Measurements from ENCODE around the gene VCPKMT.
"Not testable (repeated sequence)": the region's sequence is repeated elsewhere in the genome, so short reads cannot be mapped to it uniquely, and the experiment has no call there.

VCPKMT gene

DNA sequence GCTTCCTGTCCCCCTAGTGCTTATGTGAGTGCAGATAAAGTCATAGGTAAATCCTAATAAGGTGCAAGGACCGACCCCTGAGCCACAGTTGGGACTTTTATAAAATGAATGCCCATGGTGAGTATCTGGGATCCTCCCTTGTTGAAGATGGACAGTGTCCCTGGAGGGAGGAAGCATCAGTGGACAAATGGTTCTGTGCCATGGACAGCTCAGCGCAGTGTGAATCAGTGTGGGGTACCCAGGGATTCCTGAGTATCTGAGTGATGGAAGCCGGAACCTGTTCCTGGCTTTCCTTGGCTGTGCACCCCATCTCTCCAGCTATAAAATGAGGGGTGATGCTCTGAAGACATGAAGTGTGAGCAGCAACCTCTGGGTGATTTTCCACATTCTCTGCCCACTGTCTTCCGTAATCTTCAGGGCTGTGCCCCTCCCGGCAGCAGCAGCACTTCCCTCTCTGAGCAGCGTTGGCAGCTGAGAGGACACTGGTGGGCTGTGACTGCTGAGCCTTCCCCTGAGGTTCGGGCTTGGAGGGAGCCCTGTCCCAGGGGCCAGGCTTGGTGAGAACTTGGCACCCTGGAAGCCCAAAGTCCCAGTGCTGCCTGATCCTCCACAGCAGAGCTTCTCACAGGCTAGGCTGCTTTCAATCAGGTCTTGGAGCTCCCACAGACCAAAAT is 25.0 kb downstream of the VCPKMT start:
- no peak for DNase-seq

DNA sequence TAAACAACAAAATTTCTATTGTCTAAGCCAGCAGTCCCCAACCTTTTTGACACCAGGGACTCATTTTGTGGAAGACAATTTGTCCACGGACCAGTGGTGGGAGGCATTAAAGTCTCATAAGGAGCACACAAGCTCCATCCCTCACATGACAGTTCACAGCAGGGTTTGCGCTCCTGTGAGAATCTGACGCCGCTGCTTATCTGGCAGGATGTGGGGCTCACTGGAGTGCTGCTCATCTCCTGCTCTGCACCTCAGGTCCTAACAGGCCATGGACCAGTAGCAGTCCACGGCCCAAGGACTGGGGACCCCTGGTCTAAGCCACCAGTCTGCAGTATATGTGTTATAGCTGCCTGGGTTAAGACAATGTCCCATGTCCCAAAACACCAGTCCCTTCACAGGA is 27.2 kb downstream of the VCPKMT start:
- DNase-seq: no peak

DNA sequence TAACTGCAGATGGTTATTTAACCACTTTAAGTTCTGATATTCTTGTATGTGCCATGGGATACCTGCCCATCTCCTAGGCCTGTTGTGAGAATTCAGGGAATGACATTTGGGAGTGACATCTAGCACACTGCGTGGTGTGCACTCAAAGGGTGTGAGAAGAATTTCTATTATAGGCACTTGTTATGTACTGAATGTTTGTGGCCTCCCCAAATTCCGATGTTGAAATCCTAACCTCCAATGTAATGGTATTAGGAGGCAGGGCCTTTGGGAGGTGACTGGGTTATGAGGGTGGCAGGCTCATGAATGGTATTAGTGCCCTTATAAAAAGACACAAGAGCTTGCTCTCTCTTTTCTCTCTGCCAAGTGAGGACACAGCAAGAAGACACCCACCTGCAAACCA is 27.6 kb downstream of the VCPKMT start:
- DNase-seq: no peak

DNA sequence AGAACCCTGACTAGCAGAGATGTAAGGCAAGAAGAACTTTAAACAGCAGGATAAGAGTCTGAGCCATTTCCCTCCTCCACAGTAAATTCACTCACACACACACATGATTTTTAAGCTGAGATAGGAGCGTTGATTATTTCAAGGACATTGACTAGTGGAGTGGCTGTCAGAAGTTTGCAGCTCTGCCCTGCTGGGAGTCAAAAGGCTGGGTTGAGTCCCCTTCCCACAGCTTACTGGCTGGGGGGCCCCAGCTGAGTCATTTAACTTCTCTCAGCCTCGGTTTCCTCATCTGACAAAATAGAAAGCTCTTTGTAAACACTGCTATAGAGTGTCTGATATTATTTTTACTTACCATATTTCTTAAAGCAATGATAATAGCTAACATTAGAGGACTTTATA is 28.3 kb downstream of the VCPKMT start:
- DNase-seq: no peak

DNA sequence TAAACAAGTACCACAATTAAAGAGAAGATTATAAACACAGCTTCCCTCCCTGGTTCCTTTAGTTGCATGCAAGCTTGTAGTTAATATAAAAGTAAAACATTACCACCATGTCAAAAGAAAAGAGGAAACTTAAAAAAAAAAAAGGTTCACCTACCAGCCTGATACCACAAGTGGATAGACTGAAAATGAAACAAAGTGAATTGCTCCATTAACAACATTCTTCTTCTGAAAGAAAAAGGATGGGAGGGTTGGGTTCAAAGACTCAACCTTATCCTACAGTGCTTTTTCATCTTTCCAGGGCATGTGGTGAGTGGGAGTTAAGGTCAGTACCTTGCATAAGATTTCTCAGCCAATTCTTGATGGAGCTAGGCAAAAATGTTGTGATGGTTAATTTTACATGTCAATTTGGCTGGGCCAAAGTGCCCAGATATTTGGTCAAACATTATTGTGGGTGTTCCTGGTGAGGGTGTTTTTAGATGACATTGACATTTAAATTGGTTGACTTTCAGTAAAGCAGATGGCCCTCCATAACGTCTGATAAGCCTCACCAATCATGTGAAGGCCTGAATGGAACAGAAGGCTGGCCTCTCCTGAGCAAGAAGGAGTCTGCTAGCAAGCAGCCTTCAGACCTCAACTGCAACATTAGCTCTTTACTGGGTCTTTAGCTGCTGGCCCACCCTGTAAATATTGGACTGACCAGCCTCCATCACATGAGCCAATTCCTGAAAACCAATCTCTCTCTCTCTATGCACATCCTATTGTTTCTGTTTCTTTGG is 28.8 kb downstream of the VCPKMT start:
- DNase-seq: no peak

DNA sequence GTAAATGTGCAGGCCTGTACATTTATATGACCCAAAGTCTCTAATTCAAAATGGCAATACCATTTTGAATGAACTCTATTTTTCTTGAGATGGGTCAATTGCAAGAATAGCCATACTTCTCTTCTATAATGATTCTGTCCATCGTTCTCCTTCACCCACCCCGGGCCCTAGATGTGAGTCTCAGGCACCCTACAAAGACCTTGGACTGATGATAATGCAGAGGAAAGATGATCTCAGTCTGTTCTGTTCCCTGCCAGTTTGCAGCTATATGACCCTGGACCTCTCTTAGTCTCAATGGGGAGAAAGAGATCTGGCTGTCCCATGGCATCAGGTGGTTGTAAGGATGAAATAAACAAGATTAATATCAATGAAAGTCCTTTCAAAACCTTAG is 30.1 kb downstream of the VCPKMT start:
- no peak for DNase-seq

DNA sequence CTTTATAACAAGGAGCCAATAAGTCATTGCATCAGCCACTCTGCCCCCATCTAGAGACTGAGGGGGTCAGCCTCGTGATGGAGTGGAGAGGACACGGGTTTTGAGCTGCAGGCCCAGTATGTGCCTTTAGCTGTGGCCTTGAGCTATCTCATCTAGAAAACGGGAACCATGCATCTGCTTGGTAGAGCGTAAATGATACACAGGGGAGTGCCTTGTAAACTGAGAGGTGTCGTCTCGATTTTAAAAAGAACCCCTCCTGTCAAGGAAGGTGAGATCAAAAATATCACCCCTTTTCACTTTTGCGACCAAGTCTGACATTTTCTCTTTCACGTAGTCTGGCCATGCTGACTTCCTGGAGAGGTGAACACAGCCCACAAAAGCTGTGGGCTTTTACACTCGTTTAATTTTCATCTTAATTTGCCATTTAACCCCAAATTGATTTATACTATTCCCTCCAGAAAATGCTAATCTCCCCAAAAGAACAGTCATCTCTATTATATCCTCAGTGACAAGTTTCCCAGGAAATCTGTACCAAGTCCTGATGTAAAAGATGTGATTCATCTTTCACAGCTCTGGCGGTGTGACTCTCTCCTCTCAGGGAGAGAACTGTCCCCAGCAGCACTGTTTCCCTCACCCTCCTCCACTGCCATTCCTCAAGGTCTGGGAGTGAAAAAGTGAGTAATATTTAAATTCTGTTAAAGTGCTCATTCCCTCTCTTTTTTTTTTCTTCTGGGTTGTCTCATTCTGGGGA is 30.6 kb downstream of the VCPKMT start:
- DNase-seq: no peak

DNA sequence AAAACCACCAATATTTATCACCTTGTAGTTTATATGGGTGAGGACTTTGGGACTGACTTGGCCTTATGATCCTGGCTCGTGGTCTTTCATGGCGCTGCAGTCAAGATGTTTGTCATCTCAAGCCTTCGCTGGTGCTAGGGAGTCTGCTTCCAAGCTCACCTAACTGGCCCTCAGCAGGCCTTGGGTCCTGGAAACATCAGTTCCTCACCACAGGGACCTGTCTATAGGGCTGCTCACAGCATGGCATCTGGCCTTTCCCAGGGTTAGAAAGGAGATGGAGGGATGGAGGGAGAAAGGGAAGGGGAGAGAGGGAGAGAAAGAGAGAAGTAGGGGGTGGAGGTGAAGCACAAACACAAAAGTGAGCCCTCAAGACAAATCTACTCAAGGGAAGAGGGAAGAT is 31.7 kb downstream of the VCPKMT start:
- no peak for DNase-seq

DNA sequence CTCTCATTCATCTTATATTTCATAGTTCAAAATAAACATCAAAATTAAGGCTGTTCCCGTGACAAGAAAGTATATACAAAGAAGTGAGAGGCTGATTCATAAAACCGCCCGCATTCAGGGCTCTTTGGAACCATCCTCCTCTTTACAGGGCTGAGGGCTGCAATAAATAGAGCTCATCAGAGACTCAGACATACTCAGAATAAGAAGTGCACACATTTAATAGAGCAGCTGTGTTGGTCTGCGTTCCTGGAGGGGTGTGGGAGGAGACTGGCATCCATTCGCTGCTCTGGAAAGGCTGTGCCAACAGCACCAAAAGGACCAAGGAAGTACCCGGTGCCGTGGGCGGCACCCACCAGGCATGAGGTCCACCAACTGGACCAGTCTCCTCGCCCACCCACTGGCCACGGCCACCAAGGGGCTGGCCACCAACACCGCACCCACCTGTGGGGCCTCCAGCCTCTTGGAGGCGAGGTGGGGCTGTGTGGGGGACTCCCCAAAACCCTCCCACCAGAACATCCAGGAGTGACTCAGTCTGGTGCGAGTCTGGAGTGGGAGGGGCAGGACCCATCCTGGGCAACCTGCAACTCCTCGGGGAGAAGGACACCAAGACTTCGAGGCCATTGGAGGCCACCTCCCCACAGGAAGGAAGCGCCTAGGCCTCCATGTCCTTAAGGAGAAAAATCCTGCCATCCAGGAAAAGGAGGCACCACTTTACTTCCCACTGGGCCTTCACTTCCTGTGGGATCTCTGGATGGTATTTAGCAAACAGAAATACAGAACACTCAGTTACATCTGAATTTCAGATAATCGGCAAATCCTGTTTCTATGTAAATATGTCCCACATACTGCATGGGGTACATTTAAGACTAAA is 32.7 kb downstream of the VCPKMT start:
- peak; percentile 17 for DNase-seq

DNA sequence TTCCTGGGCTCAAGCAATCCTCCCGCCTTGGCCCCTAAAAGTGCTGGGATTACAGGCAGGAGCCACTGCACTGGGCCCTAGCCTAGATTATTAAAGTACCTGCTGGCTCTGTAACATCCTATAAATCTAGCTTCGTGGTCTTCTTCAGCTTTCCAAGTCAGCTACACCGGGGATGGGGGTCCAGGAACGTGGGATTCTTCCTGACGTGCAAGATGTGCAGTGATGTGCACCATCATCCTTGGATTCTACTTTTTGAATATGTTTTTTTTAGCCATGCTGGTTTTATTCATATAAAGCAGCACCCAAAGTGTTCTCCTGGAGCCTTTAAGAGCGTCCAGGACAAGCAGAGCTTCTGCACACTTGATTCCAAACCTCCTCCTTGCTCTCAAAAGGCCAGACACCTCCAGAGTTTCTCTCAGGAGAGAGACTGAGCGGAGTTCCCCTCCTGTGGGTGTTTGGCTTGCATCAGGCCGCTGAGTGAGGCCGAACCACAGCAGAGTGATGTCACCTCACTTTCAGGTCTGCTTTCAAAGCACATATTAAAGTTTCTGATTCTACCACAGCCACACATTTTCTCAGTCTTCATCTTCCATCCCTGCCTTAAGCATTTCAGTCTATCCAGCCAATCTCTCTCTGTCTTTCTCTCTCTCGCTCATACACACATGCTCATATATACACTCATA is 33.4 kb downstream of the VCPKMT start:
- DNase-seq: peak; percentile 66

DNA sequence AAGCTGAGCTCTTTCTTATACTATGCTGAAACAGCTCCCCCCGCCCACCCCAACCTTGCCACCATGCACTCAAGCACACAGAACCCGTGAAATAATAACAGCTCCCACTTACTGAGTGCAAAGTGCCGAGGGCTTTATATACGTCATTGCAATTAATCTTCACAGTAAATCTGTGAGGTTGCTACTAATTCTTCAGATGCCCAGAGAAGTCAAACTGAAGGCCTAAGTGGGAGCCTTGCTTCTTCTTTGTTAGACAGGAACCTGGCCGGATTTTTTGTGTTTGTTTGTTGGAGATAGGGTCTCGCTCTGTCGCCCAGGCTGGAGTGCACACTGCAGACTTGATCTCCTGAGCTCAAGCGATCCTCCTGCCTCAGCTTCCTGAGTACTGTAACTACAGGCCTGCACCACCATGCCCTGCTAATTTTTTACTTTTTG is 34.0 kb downstream of the VCPKMT start:
- DNase-seq: peak; percentile 35

DNA sequence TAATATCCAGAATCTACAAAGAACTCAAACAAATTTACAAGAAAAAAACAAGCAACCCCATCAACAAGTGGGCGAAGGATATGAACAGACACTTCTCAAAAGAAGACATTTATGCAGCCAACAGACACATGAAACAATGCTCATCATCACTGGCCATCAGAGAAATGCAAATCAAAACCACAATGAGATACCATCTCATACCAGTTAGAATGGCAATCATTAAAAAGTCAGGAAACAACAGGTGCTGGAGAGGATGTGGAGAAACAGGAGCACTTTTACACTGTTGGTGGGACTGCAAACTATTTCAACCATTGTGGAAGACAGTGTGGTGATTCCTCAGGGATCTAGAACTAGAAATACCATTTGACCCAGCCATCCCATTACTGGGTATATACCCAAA is 37.3 kb downstream of the VCPKMT start:
- DNase-seq: not testable (repeated sequence)

DNA sequence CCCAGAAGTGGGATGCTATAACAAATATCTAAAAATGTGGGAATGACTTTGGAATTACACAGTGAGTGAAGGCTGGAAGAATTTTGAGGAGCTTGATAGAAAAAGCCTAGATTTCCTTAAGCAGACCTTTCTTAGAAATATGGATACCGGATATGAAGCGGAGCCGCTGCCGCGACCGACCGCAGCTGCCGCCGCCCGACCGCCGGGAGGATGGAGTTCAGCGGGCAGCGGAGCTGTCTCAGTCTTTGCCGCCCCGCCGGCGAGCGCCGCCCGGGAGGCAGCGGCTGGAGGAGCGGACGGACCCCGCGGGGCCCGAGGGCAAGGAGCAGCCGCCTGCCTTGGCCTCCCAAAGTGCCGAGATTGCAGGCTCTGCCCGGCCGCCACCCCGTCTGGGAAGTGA is 42.7 kb downstream of the VCPKMT start:
- DNase-seq: not testable (repeated sequence)

DNA sequence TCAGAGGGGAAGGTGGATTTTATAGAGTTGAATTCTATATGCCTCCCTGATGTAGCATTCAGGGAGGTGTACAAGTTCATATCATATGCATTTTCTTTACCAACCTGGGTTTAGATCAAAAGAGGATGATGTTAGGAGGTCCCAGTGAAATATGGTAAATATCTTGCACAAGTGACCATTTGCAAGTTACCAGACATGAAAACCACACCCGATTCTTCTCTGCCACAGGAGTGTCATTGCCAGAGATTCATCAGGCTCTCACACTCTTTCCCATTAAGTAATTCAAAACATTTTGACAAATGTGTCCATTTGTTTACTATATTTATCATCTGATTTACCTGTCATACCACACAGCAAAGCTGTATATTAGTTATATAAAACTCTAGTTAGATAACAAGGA is 44.0 kb downstream of the VCPKMT start:
- no peak for DNase-seq

DNA sequence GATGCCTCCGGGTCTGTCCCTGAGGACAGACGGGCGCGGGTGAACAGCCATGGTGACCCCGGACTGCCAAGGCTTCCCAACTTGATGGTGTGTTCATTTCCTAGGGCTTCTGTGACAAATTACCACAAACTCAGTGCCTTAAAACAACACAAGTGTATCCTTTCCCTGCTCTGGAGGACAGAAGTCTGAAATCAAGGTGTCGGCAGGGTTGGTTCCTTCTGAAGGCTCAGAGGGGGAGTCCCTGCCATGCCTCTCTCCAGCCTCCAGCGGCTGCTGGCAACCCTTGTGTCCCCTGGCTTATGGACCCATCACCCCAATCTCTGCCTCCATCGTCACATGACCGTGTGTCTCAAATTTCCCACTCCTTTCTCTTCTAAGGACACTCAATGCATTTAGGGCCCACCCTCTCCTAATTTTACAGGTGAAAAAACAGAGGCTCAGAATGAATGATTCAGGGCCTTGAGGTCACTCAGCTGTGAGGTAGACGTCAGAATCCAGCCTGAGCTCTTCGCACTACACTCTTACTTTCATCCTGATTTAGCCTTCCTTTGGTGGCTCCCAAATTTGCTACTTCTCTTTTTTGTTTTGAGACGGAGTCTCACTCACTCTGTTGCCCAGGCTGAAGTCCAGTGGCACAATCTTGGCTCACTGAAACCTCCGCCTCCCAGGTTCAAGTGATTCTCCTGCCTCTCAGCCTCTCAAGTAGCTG is 45.4 kb downstream of the VCPKMT start:
- no peak for DNase-seq

DNA sequence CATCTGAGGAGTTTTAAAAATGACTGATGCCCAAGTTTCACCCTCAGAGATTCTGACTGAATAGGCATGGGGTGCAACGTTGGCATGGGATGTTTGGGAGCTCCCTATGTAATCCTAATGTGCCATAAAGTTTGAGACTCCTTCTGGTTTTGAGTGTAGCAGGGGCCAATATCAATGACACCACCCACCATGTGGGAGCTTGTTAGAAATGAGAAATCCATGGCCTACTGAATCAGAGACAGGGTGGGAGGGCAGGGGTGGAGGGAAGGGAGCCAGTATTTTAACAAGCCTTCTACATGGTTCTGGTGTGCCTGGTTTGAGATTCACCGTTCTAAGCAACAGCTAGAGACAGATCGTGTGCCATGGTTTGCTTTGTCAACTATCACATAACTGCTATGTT is 46.1 kb downstream of the VCPKMT start:
- DNase-seq: no peak

DNA sequence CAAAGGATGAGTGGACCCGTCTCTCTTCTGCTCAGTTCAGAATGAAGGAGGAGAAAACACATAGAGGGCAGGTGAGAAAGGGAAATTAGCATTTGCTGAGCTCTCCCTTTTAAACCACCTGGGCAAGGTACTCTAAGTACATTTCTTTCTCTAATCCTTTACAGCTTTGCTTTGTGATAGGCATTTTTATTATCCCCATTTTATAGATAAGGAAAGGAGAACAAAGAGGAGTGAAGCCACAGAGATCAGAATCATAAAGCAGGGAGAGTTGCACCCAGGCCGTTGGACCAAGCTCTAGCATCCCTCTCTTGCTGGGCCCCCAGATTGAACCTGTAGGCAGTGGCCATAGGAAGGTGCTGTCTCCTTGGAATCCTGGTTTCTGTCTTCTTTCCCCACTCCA is 47.0 kb downstream of the VCPKMT start:
- DNase-seq: no peak

DNA sequence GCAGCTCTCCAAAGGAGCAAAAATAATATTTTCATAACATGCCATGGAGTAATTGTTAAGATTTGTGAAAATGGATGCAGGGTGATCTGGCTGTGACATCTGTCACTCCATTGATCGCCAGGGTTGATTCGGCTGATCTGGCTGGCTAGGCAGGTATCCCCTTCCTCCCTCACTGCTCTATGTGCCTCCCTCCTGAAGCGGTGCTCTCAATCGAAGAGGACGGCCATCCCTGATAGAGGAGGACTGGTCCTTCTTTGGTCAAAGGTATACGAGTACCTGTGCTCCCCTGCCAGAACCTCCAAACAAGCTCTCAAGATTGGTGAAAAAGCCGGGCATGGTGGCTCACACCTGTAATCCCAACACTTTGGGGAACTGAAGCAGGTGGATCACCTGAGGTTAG is 47.9 kb downstream of the VCPKMT start:
- no peak for DNase-seq

DNA sequence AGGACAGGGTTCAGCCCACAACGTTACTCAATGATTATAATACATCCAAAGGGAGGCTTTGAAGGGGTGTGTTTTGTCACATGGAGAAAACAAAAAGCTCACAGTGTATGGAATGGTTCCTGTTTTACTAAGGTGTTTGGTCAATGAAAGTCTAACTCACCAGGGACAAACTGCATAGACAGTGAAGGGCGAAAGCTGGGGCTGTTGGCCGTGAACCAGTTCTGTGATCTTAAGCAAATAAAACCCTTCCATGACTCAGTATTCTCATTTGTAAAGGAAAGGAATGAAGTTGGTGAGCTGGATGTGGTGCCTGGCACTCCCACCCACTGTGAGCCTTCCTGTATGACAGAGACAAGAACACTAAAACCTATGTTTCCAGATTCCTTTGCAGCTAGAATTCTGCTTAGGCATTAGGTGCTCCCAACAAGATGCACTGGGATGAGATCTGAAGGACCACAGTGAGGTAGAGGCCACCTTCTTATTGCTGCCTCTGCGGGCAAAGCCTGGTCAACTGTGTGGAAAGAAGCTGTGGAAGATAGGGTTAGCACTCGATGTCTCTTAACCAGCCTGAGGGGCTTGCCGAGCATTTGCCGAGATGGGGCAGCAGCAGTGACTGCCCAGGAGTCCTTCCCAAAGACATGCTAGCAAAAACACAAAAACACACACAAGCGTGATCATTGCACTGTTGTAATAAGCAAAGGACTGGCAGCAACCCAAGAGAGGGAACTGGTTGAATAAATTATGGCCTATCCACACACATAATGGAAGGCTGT is 48.5 kb downstream of the VCPKMT start:
- DNase-seq: no peak

DNA sequence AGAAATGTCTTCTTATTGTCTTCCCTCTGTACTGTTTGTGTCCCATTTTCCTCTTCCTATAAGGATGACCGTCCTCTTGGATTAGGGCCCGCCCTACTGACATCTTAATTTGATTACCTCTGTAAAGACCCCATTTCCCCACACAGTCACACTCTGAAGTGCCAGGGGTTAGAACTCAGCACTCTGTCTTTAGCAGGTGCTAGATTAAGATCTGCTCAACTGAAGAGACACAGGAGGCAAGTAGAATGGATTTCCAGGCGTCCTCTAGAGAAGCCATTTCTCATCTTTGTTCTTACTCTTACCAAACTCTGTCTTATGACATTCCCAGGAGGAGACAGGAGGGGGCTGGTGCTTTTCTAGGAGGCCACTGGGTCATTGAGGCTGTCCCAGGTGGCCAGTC is 50.8 kb downstream of the VCPKMT start:
- DNase-seq: no peak

DNA sequence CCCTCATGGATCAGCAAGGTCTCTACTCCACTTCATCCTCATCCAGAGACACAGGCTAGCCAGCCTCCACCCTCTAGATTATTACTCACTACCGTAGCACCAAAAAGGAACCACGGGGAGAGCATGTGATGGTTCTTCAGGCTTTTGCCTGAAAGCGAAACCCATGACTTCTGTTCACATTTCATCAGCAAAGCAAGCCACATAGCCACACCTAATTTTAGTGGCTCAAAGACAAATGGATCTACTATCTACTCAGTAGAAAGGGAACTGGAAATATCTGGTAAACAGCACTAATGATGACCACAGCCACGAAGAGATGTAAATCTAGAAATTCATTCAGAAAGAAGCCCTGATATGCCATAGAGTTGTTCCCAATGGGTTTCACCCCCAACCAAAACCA is 51.4 kb downstream of the VCPKMT start:
- DNase-seq: no peak

All from effector CD8-positive, alpha-beta T cell (primary cell).